Fibroblast of the aortic adventitia (primary cell): Measurements from ENCODE around the gene ALAD. TPM values are rescaled to one million over a fixed set of nuclear protein-coding genes. Genes with fewer than 3 reads are reported as not detected.
A peak's percentile ranks its signal among the peaks of the same experiment; 100 is the strongest.
"Not testable (repeated sequence)": the region's sequence is repeated elsewhere in the genome, so short reads cannot be mapped to it uniquely, and the experiment has no call there.

Experiments used
- DNase-seq: peaks from one replicate; pipeline ENCODE4 v3.0.0-alpha.2; 2010; ENCODE audit warnings: low read depth
- H3K4me3 ChIP-seq: 2 replicates; pipeline ENCODE4 v1.5.1; 2011; ENCODE audit warnings: low read depth, mild to moderate bottlenecking, control low read depth, low read length, moderate library complexity
- CTCF ChIP-seq: IDR thresholded peaks from 2 replicates; pipeline ENCODE4 v1.5.1; 2011; ENCODE audit warnings: mild to moderate bottlenecking, low read length, control low read depth, inconsistent platforms; ENCODE audit not compliant: insufficient read depth
- total RNA-seq: library from RNA; depleted of rRNA; stranded (reverse); fragments of >200 nt; gene quantifications from 2 replicates; pipeline ENCODE4 v1.2.3, GENCODE V29; 2012; ENCODE audit warnings: low replicate concordance

ALAD gene
- total RNA-seq, 1 donor, result 17.0 TPM

- peak within 1 kb of the TSS; percentile 98 for H3K4me3 ChIP-seq
- TF ChIP-seq CTCF, result no peak
- DNase-seq, result peak; percentile 93
Measured at GRCh38 chr9:113410207-113410864, 9.3 kb upstream of the ALAD start, which contains the start of the genes C9orf43 and POLE3. C9orf43 (plus strand) TSS chr9:113410747; CDS start chr9:113413494, 2,747 bp downstream. POLE3 (minus strand) TSS chr9:113410675; CDS start chr9:113410293, 382 bp downstream.

- no peak for DNase-seq
- TF ChIP-seq CTCF, result no peak
- peak overlapping the region; percentile 98 for H3K4me3 ChIP-seq
Measured at GRCh38 chr9:113409883-113410206, 8.8 kb upstream of the ALAD start.

GRCh38 chr9:113409481-113409880, 8.4 kb upstream of the ALAD start:
- peak overlapping the region; percentile 98 for H3K4me3 ChIP-seq
- no peak for TF ChIP-seq CTCF
- no peak for DNase-seq

GRCh38 chr9:113406873-113407511, 5.9 kb upstream of the ALAD start:
- peak; percentile 82 for DNase-seq
- H3K4me3 ChIP-seq, result not testable (repeated sequence)
- TF ChIP-seq CTCF, result peak; percentile 89

GRCh38 chr9:113406353-113406752, 5.3 kb upstream of the ALAD start:
- not testable (repeated sequence) for DNase-seq, H3K4me3 ChIP-seq

GRCh38 chr9:113403646-113404045, 2.6 kb upstream of the ALAD start:
- no peak for TF ChIP-seq CTCF
- no peak overlapping the region for H3K4me3 ChIP-seq
- no peak for DNase-seq

- no peak for DNase-seq
- no peak for TF ChIP-seq CTCF
- H3K4me3 ChIP-seq, result peak overlapping the region; percentile 96
Measured at GRCh38 chr9:113399646-113400200, 1.4 kb downstream of the ALAD start.
